Stimulated activated CD8-positive, alpha-beta memory T cell treated with anti-CD3 and anti-CD28 coated beads, Interleukin-12 subunit alpha, Interleukin-12 subunit beta, amount 100 ng/mL, for 24 hours (primary cell): ENCODE measurements around the gene NAV2.
"Not testable (repeated sequence)": the region's sequence is repeated elsewhere in the genome, so short reads cannot be mapped to it uniquely, and the experiment has no call there.

Experiments
- DNase-seq: peaks from one replicate; pipeline ENCODE4 v3.0.0-alpha.2; 2020; ENCODE audit errors: extremely low read depth

Gene NAV2

DNA sequence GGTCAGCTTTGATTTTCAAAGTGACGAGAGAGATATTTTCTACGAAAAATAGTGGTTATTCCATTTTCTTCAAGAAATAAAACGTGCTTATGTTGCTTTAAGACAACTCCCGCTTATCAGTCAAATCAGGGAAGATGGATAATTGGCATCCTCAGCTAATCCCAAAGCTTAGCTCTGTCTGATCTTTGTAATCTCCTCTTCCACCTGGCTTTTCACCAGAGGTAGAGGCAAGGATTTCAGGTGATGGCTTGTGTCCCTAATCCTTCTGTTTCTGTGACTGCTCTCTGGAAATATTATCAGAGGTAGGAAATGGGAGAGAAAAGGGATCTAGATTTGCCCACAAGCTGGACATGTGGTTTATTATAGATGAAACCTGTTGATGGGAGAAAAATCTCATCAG, 368.7 kb downstream of the NAV2 start:
- no peak for DNase-seq

DNA sequence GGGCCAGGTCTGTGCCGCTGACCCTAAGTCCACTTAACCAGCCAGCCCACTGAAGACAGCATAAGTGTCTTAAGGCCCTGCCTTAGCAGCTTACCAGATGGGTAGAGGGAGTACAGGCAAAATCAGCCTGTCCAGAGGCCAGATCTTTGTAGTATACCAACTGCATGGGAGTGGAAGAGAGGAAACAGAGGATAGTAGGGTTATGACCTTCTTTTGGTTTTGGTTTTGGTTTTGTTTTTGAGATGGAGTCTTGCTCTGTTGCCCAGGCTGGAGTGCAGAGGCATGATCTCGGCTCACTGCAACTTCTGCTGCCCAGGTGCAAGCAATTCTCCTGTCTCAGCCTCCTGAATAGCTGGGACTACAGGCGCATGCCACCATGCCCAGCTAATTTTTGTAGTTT, 371.2 kb downstream of the NAV2 start:
- not testable (repeated sequence) for DNase-seq

DNA sequence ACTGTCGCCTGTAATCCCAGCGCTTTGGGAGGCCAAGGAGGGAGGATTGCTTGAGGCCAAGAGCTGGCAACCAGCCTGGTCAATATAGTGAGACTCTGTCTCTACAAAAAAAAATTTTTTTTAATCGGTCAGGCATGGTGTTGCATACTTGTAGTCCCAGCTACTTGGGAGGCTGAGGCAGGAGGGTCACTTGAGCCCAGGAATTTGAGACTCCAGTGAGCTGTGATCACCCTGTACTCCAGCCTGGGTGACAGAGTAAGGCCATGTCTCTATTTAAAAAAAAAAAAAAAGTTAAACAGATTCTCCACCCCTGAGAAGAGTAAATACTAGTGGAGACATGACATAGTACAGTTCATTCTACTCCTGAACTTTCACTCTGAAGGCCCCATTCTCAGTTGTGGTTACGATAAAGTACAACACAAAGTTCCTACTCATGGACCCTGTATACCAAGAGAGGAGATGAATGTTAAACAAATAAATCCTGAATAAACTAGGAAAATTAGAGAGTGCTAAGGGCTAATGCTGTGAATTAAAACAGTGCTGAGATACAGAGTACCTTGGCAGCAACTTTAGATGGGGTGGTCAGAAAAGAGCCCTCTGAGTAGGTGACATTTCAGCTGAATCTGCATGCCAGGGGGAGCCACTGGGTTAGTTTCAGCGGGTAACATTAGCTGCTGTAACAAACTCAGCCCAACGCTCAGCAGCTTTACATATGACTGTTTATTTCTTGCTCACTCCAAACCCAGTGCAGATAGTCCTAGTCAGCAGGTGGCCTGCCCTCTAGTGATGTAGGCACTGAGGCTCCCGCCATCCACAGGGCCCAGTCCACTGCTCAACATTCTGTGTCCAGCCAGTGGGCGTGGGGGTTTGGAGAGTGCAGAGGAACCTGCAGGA, 372.5 kb downstream of the NAV2 start:
- DNase-seq: no peak

DNA sequence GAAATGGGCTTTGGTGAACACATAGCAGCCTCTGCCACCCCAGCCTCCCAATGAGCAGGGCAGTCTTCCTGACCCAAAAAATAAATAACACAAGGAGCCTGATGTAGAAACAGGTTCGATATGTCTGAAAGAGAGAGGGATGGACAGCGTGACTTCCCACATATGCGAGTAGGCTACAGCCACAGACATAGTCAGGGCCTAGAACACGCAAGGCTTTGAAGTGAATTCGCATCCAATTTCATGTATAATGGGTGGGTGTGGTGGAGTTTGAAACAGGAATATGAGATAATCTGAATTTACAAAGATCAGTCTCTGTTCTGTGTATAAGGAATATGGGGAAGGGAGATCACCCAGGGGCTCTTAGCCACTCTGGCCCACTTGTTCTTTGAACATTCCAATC, 373.3 kb downstream of the NAV2 start:
- no peak for DNase-seq

DNA sequence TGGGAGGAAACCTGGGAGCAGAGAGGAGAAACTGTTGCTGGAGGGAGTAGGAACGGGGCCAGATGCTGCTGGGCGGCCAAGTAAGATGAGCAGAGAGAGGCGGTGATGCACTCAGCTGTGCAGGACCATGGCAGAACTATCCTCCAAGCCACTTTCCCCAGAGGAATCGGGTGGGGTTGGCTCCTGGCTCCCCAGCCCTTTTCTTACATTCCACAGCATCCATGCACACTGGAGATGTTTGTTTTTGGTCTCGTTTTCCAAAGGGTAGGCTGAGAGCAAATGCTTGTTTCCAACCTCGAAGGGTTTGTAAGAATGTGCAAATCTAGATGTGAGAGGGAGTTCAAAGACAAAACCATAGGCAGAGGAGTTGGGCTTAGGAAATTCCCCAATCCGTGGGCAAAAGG, 374.5 kb downstream of the NAV2 start:
- no peak for DNase-seq

DNA sequence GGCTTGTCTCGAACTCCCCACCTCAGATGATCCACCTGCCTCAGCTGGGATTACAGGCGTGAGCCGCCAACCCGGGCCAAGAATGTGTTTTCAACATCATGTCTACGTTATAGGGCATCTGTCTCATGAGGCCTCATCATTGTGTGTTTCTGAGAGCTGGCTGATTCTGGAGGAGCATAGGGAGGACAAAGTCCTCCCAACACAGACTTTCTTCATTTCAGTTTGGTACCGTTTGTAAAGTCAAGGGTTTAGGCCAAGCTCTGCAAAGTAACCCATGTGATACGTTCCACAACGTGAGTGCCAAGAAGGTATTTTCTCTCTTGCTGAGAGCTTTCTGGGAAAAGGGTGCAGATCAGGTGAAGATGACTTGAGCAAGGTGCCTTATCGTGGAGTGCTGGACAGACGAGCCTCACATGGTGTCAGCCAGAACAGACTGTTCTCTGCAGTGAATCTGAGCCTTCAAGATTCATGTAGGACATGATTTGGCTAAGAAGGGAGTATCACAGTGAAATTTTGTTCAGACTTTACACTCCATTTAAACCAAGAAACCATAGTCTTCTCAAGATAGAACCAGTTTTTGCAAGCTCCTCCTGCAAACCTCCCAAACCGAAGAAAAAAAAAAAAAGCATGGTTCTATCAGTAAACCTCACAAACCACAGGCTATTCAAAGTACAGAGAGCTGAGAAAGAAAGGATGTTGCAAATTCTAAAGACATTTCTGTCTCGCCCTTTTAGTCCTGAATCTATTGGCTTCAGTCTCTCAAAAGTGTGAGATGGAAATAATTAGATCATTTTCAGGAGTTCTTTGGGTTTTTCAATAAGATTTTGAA, 376.0 kb downstream of the NAV2 start:
- DNase-seq: no peak

DNA sequence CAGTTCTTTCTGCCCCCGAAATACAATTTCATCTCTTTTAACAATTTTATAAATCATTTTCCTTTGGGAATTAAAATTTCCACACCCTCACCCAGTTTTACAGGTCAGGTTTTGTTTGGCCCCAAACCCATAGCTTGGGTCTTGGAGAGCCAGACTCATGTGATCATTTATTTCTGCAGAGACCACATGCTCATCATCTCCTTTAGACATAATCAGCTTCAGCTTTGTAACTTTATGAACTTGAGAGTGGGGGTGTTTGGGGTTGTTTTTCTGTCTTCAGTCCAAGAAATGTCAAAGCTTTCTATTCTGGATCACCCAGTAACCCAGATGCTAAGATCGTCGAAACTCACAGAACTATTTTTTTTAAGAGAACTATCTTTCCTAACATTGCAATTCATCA, 376.7 kb downstream of the NAV2 start:
- no peak for DNase-seq

DNA sequence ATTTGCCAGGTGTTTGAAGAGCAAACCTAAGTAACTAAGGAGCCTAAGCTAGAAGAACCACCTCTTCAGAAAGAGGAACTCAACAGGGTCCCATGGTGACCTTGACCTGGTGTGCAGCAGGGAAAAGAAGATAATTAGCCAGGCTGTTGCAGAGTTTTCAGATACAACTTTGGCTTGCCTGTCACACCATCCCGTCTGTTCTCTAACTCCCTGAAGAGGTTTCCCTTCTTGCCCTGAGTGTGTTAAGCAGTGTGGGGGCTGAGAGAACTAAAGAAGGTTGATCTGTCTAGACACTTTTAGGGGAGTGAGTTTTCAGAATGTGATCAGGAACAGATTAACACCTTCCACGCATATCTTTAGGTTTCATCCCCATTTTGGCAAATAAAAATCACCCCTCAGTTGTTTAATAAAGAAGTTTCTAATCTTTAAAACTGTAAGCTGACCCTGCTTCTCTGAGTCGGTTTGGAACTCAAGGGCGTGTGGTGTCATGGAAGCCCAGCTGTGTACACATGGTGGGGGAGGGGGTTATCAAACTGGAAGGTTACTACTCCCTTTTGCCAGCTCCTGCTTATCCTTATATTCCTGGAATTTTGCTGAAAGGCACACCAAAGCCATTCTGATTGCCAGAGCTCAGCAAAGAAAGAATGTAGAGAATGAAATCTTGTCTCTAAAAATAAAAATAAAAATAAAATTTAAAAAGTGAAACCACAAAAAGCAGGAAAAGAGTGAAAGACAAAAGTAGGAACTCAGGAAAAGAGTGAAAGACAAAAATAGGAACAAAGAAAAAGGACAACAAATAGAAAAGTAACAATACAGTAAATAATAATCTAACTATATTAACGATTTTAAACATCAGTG, 377.4 kb downstream of the NAV2 start:
- no peak for DNase-seq

DNA sequence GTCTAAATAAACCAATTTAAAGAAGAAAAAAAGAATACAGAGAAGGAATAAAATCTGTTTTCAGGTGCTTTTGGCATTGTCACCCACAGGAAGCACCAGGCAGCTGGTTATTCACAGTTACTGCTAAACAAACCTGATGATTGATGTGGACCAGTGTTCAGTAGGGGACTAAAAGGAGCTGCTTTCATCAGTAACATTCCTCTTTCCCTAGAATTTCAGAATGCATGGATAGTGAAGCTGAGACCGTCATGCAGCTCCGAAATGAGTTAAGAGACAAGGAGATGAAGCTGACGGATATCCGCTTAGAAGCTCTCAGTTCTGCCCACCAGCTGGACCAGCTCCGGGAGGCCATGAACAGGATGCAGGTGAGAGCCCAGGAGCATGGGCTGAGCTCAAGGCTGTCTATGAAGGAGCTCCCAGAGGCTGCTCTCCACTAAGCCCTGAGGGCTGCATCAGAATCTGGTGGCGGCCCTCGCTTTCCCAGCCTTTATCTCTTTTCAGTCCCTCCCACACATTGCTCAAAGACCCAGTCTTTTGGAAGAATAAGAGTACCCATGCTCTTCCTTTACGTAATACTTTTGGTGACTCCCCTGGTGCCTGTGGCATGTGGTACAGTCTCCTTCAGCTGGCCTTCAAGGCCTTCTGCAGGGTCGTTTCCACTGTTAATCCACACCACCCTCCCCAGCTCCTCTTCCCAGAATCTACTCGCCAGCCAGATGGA, 378.2 kb downstream of the NAV2 start:
- DNase-seq: no peak

DNA sequence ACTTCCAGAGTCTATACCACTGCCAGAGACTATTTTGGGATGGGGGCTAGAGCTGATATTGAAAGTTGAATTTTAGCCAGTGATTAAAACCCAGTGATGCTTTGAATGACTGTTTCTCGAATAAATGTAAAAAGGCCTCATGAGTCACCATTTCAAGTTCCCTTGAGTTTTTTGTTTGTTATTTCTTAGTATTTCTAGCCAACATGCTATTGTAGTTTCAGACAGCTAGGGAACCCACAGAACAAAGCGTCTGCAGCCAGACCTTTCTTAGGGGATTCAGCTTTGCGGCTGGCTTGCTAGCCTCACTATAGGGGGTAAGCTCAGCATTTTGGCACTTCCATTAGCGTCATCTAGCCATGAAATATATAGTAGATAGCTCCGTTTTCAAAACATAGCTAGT, 381.1 kb downstream of the NAV2 start:
- DNase-seq: no peak

DNA sequence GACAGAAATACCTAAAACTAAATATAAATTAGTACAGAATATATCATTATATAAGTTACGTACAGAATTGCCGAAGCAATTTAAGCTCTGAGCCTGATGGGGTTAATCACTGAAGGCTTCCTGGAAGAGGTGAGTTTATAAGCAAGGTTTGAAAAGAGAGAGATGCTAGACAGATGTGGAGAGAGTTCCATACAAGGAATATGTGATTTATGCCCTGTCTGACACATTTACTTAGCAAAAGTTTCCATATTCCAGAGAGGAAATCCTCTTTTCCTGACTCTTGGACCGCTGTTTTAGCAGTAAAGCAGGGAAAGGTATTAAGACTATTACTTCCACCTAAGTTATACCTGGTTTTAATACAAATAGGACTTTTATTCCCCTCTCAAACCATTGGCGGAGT, 382.6 kb downstream of the NAV2 start:
- DNase-seq: no peak

DNA sequence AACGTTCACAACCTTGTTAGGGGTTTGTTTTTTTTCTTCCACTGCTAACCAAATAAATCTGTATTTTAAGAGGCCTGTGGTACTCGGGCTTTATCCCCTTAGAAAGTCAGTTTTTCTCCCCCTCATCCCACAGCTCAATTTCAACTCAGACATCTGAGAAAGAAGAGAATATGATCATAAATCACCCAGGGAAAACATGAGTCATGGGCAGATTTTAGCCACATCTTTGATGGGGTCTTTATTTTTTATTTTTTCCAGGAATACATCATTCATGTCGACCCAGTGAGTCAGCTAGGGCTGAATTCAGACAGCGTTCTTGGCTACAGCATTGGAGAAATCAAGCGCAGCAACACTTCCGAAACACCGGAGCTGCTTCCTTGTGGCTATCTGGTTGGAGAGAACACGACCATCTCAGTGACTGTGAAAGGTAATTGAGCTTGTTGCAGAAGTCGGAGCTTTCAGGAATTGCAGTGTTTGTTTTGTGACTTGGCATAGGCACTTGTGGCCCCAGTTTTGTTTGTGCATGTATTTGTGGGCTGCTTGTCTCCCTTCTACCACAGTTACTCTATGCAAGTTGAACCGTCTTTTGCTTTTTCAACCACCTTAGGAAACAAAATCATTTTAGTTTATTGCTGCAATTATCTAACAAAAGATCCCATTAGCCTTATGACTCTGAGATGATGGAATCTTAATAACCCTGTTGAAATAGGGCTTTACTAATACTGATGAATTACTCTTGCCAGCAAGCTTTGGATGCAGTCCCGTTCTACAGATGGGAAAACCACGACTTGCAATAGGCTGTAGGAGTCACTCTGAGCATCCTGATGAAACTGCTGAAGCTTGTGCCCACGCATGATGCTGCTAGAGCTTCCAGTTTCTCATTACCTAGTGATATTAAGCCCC, 384.9 kb downstream of the NAV2 start:
- no peak for DNase-seq

DNA sequence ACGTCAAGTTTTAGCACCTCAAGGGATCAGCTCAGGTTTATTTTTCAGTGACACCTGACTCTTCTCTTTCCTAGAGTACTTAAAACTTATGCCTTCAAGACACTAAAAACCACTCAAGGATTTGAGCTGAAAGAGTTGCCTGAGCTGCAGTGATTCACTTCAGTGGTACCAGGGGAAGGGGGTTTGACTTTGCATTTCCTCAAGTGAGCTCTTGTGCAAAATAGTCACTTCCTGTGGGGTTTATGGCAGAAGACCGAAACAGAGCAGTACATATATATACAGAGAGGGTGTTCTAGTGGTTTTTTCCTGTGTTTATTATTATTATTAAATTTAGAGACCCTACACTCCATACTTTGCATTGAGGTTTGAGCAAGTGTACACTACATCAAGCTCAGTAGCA, 386.9 kb downstream of the NAV2 start:
- no peak for DNase-seq

DNA sequence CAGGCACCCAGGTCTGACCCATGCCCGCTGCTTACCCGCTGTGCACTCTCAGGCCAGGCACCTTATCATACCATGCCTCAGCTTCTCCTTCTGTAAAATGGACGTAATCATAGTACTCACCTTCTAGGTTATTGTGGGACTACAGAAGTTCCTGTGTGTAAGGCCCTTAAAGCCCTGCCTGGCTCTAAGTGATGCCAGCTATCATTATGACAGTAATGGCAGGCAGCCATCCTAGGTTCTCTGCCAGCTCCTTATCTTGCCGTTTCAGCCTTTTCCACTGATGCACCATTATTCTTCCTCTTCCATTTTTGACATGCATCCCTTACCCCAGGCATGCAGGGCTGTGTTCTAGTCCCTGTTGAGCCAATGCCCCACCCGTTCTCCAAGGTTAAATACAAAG, 389.8 kb downstream of the NAV2 start:
- no peak for DNase-seq

DNA sequence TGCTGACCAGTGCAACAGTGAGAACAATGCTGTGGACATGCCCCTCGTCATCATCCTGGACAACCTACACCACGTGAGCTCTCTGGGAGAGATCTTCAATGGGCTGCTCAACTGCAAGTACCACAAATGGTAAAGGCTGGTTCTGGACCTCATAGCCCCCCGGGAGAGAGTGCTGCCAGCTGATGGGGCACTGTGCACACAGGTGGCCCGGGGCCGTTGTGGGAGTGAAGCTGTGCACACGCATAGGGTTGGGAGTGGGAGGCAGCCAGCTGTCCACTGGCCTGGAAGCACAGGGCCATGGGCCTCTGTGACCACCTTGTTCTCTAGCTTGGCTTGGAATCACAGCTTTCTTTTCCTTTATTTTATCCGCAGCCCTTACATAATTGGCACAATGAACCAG, 390.6 kb downstream of the NAV2 start:
- DNase-seq: no peak

DNA sequence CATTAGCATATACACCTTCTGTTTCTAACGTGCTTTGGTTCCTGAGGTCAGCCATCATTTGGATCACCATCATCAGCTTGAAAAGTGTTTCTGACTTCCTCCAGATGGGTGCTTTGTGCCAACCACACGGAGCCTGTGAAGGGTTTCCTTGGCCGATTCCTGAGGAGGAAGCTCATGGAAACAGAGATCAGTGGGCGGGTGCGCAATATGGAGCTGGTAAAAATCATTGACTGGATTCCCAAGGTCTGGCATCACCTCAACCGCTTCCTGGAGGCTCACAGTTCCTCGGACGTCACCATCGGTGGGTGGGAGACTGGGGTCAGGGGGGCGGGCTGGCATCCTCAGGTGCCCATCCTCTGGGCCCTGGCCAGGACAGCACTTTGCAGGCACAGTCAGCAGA, 392.8 kb downstream of the NAV2 start:
- DNase-seq: no peak

DNA sequence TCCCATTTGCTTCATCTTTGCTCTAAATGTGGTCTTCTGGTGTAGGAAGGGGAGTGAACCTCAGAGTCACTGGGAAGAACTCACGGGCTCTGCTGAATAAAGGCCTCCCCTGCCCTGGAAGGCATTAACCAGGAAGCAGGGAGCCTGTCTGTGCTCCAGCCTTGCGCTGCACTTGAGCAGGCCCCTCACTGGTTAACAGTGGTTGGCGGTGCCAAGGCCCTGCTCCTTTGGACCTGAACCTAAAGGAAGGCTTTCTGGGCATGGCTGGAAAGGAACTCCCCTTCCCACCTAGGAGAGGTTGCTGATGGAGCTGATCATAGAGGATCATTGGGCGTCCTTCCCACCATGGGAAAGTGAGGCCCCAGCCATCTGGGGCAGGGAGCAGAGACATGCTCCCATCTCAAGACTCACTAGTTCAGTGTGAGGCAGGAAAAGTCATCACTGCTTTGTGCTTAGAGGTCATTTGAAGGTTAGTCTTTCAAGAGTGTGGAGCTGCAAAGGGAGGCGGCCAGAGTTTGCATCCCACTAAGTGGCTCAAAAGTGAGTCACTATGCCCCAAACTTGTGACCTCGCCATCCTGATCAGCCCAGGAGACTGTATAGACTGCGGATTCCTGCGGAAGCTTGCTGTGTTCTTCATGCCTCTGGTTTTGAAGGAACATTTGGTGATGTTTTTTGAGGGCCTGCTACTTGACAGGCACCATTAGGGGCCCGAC, 397.3 kb downstream of the NAV2 start:
- DNase-seq: no peak

DNA sequence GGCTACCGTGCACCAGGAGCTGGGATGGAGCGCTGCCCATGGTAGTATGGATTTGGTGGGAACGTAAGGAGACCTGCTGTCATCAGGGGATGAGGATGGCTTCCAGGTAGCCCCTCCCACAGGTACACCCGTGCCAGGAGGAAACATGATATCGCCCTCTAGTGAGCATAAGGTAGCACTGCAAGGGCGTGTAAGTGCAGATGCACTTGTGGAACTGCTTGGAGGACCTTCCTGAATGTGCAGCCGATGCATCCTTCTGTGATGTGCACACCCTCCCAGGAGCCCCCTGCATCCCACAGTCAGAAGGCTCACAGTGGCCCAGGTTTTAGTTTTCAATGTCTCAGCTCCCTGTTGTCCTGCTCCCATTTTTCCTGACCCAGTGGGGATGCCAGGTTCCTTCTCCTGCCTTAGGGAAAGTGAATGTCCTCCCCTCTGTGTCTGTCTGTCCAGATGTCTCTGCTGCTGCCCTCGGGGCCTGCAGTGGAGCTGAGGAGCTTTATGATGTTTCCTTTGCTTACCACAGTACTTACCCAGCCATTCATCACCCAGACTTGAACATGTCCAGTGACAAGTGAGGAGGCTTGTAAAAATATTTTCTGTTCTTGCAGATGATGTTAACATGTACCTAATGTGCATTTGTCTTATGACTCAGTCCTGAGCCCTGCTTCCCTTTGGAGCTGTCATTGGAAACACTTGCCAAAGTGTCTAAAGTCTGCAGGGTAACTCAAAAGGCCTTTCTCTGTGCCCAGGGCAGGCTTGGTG, 398.5 kb downstream of the NAV2 start:
- no peak for DNase-seq

DNA sequence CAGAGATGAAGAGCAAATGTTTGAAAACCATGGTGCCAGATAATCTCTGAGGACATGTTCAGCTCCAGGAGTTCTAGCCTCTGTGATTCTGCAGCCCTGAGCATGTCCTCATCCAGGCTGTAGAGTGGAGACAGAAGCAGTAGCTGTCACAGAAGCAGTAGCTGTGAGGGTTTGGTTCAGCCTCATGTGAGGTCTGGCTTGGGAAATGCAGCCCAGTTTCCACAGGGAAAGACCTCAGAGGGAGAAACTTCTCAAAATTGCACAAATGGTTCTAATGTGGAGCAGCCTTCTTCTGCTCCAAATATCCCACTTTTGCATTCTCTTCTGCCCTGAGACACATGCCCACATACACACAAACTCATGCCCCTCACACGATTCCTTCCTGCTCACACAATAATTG, 399.2 kb downstream of the NAV2 start:
- DNase-seq: no peak
